ENCODE data around the gene NFU1.
"Not testable (repeated sequence)": the region's sequence is repeated elsewhere in the genome, so short reads cannot be mapped to it uniquely, and the experiment has no call there.

NFU1 gene

GRCh38 chr2:69453475-69454129, 16.4 kb upstream of the NFU1 start:
- peaks cover 24% of the 10 kb centered on the region for H3K4me1 ChIP-seq
- H3K36me3 ChIP-seq = no peaks in the 10 kb centered on the region
- H3K9me3 ChIP-seq = no peaks in the 10 kb centered on the region
- no peak overlapping the region for H3K9ac ChIP-seq
- H3K27ac ChIP-seq = no peak overlapping the region
- no peak overlapping the region for H3K4me2 ChIP-seq
- TF ChIP-seq Cebpa-rat (IDR thresholded peaks at IDR 0.05) = no peak
- H4K20me1 ChIP-seq = no peaks in the 10 kb centered on the region
- H3K4me3 ChIP-seq = no peak overlapping the region
- no peaks in the 10 kb centered on the region for H3K27me3 ChIP-seq

- Histone ChIP-seq H3K9ac (no peak overlapping the region), H3K27me3 (no peaks in the 10 kb centered on the region), H3K4me2 (no peak overlapping the region), H4K20me1 (no peaks in the 10 kb centered on the region), H3K4me1 (peaks cover 23% of the 10 kb centered on the region), H3K27ac (no peak overlapping the region), H3K9me3 (no peaks in the 10 kb centered on the region), H3K36me3 (no peaks in the 10 kb centered on the region), H3K4me3 (no peak overlapping the region)
- no peak for TF ChIP-seq Cebpa-rat (IDR thresholded peaks at IDR 0.05)
These were observed 15.5 kb upstream of the NFU1 start for GRCh38 chr2:69452687-69453086.

GRCh38 chr2:69450735-69451416, 13.6 kb upstream of the NFU1 start:
- Histone ChIP-seq H3K27me3 (no peaks in the 10 kb centered on the region), H3K4me3 (no peak overlapping the region), H3K9me3 (no peaks in the 10 kb centered on the region), H3K27ac (no peak overlapping the region), H3K36me3 (no peaks in the 10 kb centered on the region), H3K9ac (no peak overlapping the region), H4K20me1 (no peaks in the 10 kb centered on the region), H3K4me2 (no peak overlapping the region), H3K4me1 (peaks cover 9% of the 10 kb centered on the region)
- no peak for TF ChIP-seq Cebpa-rat (IDR thresholded peaks at IDR 0.05)

GRCh38 chr2:69449906-69450305, 12.7 kb upstream of the NFU1 start:
- no peak overlapping the region for H3K9ac ChIP-seq
- no peaks in the 10 kb centered on the region for H3K9me3 ChIP-seq
- no peak overlapping the region for H3K4me2 ChIP-seq
- H3K27ac ChIP-seq = no peak overlapping the region
- H3K4me3 ChIP-seq = no peak overlapping the region
- no peak for TF ChIP-seq Cebpa-rat (IDR thresholded peaks at IDR 0.05)
- H3K36me3 ChIP-seq = no peaks in the 10 kb centered on the region
- no peaks in the 10 kb centered on the region for H3K27me3 ChIP-seq
- H4K20me1 ChIP-seq = no peaks in the 10 kb centered on the region
- peaks cover 9% of the 10 kb centered on the region for H3K4me1 ChIP-seq

- peaks cover 14% of the 10 kb centered on the region for H3K9me3 ChIP-seq
- H3K4me3 ChIP-seq, H3K4me1 ChIP-seq, H3K27me3 ChIP-seq, H3K9ac ChIP-seq, H3K27ac ChIP-seq, H3K4me2 ChIP-seq, H3K36me3 ChIP-seq, H4K20me1 ChIP-seq: not testable (repeated sequence)
These were observed 6.4 kb upstream of the NFU1 start for GRCh38 chr2:69443673-69444072.

- not testable (repeated sequence) for H3K4me2 ChIP-seq, H4K20me1 ChIP-seq, H3K27me3 ChIP-seq, H3K36me3 ChIP-seq, H3K9ac ChIP-seq, H3K4me3 ChIP-seq, H3K27ac ChIP-seq
- H3K4me1 ChIP-seq = peaks cover 21% of the 10 kb centered on the region
- peaks cover 14% of the 10 kb centered on the region for H3K9me3 ChIP-seq
These were observed 2.3 kb upstream of the NFU1 start for GRCh38 chr2:69439499-69439898.

GRCh38 chr2:69438580-69438979, 1.3 kb upstream of the NFU1 start:
- no peaks in the 10 kb centered on the region for H4K20me1 ChIP-seq
- no peak for TF ChIP-seq Cebpa-rat (IDR thresholded peaks at IDR 0.05)
- no peak overlapping the region for H3K9ac ChIP-seq
- 0 out of 2 replicates have a peak, but pooled peaks cover 4% of the 10 kb centered on the region for H3K36me3 ChIP-seq
- no peak overlapping the region for H3K27ac ChIP-seq
- H3K4me3 ChIP-seq = no peak overlapping the region
- H3K9me3 ChIP-seq = peaks cover 14% of the 10 kb centered on the region
- H3K4me1 ChIP-seq = peaks cover 21% of the 10 kb centered on the region
- H3K27me3 ChIP-seq = no peaks in the 10 kb centered on the region
- peak overlapping the region; percentile 88; the same call in 1 of the 2 replicates for H3K4me2 ChIP-seq

- TF ChIP-seq Cebpa-rat (IDR thresholded peaks at IDR 0.05) = no peak
- Histone ChIP-seq H3K36me3 (0 out of 2 replicates have a peak, but pooled peaks cover 4% of the 10 kb centered on the region), H3K4me1 (peaks cover 21% of the 10 kb centered on the region), H3K9ac (peak overlapping the region; percentile 93), H3K4me3 (peak overlapping the region; percentile 88), H3K27me3 (no peaks in the 10 kb centered on the region), H3K9me3 (peaks cover 14% of the 10 kb centered on the region), H4K20me1 (no peaks in the 10 kb centered on the region), H3K27ac (peak overlapping the region; percentile 91), H3K4me2 (peak overlapping the region; percentile 88)
These were observed 518 bp upstream of the NFU1 start for GRCh38 chr2:69437751-69438154.

GRCh38 chr2:69436596-69436937, 668 bp downstream of the NFU1 start:
- peak overlapping the region; percentile 88 for H3K4me3 ChIP-seq
- H4K20me1 ChIP-seq = no peaks in the 10 kb centered on the region
- H3K4me2 ChIP-seq = peak overlapping the region; percentile 88
- H3K4me1 ChIP-seq = peaks cover 21% of the 10 kb centered on the region
- H3K27ac ChIP-seq = peak overlapping the region; percentile 91
- peaks cover 14% of the 10 kb centered on the region for H3K9me3 ChIP-seq
- peaks cover 4% of the 10 kb centered on the region; the same call in 1 of the 2 replicates for H3K36me3 ChIP-seq
- no peaks in the 10 kb centered on the region for H3K27me3 ChIP-seq
- peak overlapping the region; percentile 93 for H3K9ac ChIP-seq
- no peak for TF ChIP-seq Cebpa-rat (IDR thresholded peaks at IDR 0.05)

- Histone ChIP-seq H3K4me3 (no peak overlapping the region), H3K4me1 (peaks cover 21% of the 10 kb centered on the region), H3K9ac (no peak overlapping the region), H3K27me3 (no peaks in the 10 kb centered on the region), H3K4me2 (no peak overlapping the region), H3K9me3 (peaks cover 9% of the 10 kb centered on the region), H3K36me3 (peaks cover 20% of the 10 kb centered on the region), H3K27ac (no peak overlapping the region), H4K20me1 (no peaks in the 10 kb centered on the region)
- no peak for TF ChIP-seq Cebpa-rat (IDR thresholded peaks at IDR 0.05)
These were observed 2.5 kb downstream of the NFU1 start for GRCh38 chr2:69434753-69435152.

Data from BLaER1 (cell line).